ENCODE data around the gene ASMT.

DNA sequence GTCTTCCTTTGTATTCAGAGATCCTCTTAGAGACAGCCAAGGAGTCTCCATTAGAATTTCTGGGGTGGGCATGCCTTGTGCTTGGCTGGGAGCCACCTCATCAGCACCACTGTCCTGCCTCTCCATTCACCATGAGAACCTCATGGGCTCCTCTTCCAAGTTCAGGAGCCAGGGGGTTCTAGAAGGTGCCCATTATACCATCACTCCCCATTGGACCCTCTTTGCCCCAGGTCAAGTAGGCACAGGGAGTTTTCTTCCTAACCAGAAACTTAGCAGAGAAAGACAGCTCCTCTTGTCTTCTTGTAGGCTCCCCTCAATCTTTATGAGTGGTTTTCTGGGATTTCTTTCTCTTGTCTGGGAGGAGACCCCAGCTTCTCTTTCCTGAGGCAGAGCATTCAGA is 31.1 kb downstream of the ASMT start:
- TF ChIP-seq, protein P1, sequence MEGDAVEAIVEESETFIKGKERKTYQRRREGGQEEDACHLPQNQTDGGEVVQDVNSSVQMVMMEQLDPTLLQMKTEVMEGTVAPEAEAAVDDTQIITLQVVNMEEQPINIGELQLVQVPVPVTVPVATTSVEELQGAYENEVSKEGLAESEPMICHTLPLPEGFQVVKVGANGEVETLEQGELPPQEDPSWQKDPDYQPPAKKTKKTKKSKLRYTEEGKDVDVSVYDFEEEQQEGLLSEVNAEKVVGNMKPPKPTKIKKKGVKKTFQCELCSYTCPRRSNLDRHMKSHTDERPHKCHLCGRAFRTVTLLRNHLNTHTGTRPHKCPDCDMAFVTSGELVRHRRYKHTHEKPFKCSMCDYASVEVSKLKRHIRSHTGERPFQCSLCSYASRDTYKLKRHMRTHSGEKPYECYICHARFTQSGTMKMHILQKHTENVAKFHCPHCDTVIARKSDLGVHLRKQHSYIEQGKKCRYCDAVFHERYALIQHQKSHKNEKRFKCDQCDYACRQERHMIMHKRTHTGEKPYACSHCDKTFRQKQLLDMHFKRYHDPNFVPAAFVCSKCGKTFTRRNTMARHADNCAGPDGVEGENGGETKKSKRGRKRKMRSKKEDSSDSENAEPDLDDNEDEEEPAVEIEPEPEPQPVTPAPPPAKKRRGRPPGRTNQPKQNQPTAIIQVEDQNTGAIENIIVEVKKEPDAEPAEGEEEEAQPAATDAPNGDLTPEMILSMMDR (IDR thresholded peaks at IDR 0.05), result no peak
- no peak for TF ChIP-seq MXI1 (IDR thresholded peaks at IDR 0.05; ENCODE audit: low read depth, low read length)
- no peak for TF ChIP-seq EZH2phosphoT487 (IDR thresholded peaks at IDR 0.05; ENCODE audit: borderline replicate concordance, low read depth)
- TF ChIP-seq, protein P2, sequence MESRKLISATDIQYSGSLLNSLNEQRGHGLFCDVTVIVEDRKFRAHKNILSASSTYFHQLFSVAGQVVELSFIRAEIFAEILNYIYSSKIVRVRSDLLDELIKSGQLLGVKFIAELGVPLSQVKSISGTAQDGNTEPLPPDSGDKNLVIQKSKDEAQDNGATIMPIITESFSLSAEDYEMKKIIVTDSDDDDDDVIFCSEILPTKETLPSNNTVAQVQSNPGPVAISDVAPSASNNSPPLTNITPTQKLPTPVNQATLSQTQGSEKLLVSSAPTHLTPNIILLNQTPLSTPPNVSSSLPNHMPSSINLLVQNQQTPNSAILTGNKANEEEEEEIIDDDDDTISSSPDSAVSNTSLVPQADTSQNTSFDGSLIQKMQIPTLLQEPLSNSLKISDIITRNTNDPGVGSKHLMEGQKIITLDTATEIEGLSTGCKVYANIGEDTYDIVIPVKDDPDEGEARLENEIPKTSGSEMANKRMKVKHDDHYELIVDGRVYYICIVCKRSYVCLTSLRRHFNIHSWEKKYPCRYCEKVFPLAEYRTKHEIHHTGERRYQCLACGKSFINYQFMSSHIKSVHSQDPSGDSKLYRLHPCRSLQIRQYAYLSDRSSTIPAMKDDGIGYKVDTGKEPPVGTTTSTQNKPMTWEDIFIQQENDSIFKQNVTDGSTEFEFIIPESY (IDR thresholded peaks at IDR 0.05; ENCODE audit: borderline replicate concordance, low read depth), result no peak
- no peak for TF ChIP-seq NFIC (IDR thresholded peaks at IDR 0.05; ENCODE audit: borderline replicate concordance)
- TF ChIP-seq TAF1 (IDR thresholded peaks at IDR 0.05; ENCODE audit: borderline replicate concordance, low read depth, low read length), result no peak
- no peak for TF ChIP-seq RCOR1 (IDR thresholded peaks at IDR 0.05; ENCODE audit: low read length)
- TF ChIP-seq POLR2AphosphoS5 (IDR thresholded peaks at IDR 0.05; ENCODE audit: low read depth, low read length), result no peak
- TF ChIP-seq TCF12 (IDR thresholded peaks at IDR 0.05), result no peak
- no peak for TF ChIP-seq NRF1 (IDR thresholded peaks at IDR 0.05; ENCODE audit: low read depth, low read length)
- no peak for TF ChIP-seq MEF2A (IDR thresholded peaks at IDR 0.05; ENCODE audit: borderline replicate concordance, low read depth)

Data from SK-N-SH (cell line).